ENCODE measurements around the gene SFXN3.
A peak's percentile ranks its signal among the peaks of the same experiment; 100 is the strongest.

Gene SFXN3

GRCh38 chr10:101003639-101004206 is 27.3 kb upstream of the SFXN3 start:
- Histone ChIP-seq H2AFZ (ENCODE audit: low read depth, low read length) (no peak overlapping the region), H3K27ac (ENCODE audit: low read length, poor library complexity, severe bottlenecking) (no peak overlapping the region), H3K9ac (ENCODE audit: low read length) (peak overlapping the region; percentile 18), H4K91ac (ENCODE audit: low read length) (no peak overlapping the region), H3K79me1 (replicated peaks; ENCODE audit: low read length, poor library complexity, severe bottlenecking) (peaks cover 27% of the 10 kb centered on the region), H3K23ac (ENCODE audit: low read length in 2 of 2) (no peak overlapping the region), H2BK15ac (ENCODE audit: low read depth, poor library complexity, severe bottlenecking) (no peak overlapping the region), H2BK120ac (ENCODE audit: low read depth, low read length) (no peak overlapping the region), H3K4ac (ENCODE audit: low read depth in 1 of 2, low read length in 2 of 2) (no peak overlapping the region), H3K4me3 (ENCODE audit: insufficient read depth in 1 of 2, low read depth in 1 of 2, low read length in 2 of 2) (no peak overlapping the region), H2BK12ac (ENCODE audit: low read length in 2 of 2) (no peak overlapping the region), H3K4me1 (ENCODE audit: control insufficient read depth, insufficient read depth, low read depth, low read length) (peaks cover 31% of the 10 kb centered on the region), H3K36me3 (ENCODE audit: control insufficient read depth in 1 of 2, insufficient read depth in 2 of 2, low read depth in 1 of 2, low read length in 2 of 2) (peaks cover 58 to 59% of the 10 kb centered on the region in 2 experiments), H4K8ac (ENCODE audit: low read length) (no peak overlapping the region), H3K27me3 (ENCODE audit: control insufficient read depth in 1 of 2, insufficient read depth in 1 of 2, low read length in 2 of 2) (no peaks in the 10 kb centered on the region), H2BK5ac (ENCODE audit: low read depth, low read length, poor library complexity, severe bottlenecking) (no peak overlapping the region), H3K14ac (ENCODE audit: low read length in 2 of 2) (no peak overlapping the region), H3K9me3 (ENCODE audit: control insufficient read depth, low read length) (no peaks in the 10 kb centered on the region), H3K4me2 (ENCODE audit: low read length, poor library complexity, severe bottlenecking) (no peak overlapping the region), H3K18ac (ENCODE audit: low read depth in 1 of 2, low read length in 2 of 2) (no peak overlapping the region), H2AK5ac (ENCODE audit: low read length, severe bottlenecking) (no peak overlapping the region)
- no peak for DNase-seq
- 98% methylated on average over 18 of the region's 18 CpGs for WGBS

GRCh38 chr10:101005361-101005760 is 25.7 kb upstream of the SFXN3 start:
- H3K36me3 ChIP-seq (ENCODE audit: control insufficient read depth in 1 of 2, insufficient read depth in 2 of 2, low read depth in 1 of 2, low read length in 2 of 2) = peaks cover 58 to 59% of the 10 kb centered on the region in 2 experiments
- H2BK120ac ChIP-seq (ENCODE audit: low read depth, low read length) = no peak overlapping the region
- peaks cover 27% of the 10 kb centered on the region for H3K79me1 ChIP-seq (replicated peaks; ENCODE audit: low read length, poor library complexity, severe bottlenecking)
- no peak overlapping the region for H4K91ac ChIP-seq (ENCODE audit: low read length)
- H2BK12ac ChIP-seq (ENCODE audit: low read length in 2 of 2) = no peak overlapping the region
- no peak overlapping the region for H3K4me2 ChIP-seq (ENCODE audit: low read length, poor library complexity, severe bottlenecking)
- H4K8ac ChIP-seq (ENCODE audit: low read length) = no peak overlapping the region
- H2BK5ac ChIP-seq (ENCODE audit: low read depth, low read length, poor library complexity, severe bottlenecking) = no peak overlapping the region
- no peak overlapping the region for H3K4me3 ChIP-seq (ENCODE audit: insufficient read depth in 1 of 2, low read depth in 1 of 2, low read length in 2 of 2)
- H3K23ac ChIP-seq (ENCODE audit: low read length in 2 of 2) = no peak overlapping the region
- H3K9ac ChIP-seq (ENCODE audit: low read length) = no peak overlapping the region
- H3K4me1 ChIP-seq (ENCODE audit: control insufficient read depth, insufficient read depth, low read depth, low read length) = peaks cover 30% of the 10 kb centered on the region
- DNase-seq = no peak
- H2BK15ac ChIP-seq (ENCODE audit: low read depth, poor library complexity, severe bottlenecking) = no peak overlapping the region
- H3K9me3 ChIP-seq (ENCODE audit: control insufficient read depth, low read length) = no peaks in the 10 kb centered on the region
- no peaks in the 10 kb centered on the region for H3K27me3 ChIP-seq (ENCODE audit: control insufficient read depth in 1 of 2, insufficient read depth in 1 of 2, low read length in 2 of 2)
- no peak overlapping the region for H3K27ac ChIP-seq (ENCODE audit: low read length, poor library complexity, severe bottlenecking)
- no peak overlapping the region for H2AFZ ChIP-seq (ENCODE audit: low read depth, low read length)
- 98% methylated on average over 23 of the region's 23 CpGs for WGBS
- H2AK5ac ChIP-seq (ENCODE audit: low read length, severe bottlenecking) = no peak overlapping the region
- no peak overlapping the region for H3K14ac ChIP-seq (ENCODE audit: low read length in 2 of 2)
- H3K4ac ChIP-seq (ENCODE audit: low read depth in 1 of 2, low read length in 2 of 2) = no peak overlapping the region
- H3K18ac ChIP-seq (ENCODE audit: low read depth in 1 of 2, low read length in 2 of 2) = no peak overlapping the region

GRCh38 chr10:101005869-101006567 is 25.0 kb upstream of the SFXN3 start:
- H3K9me3 ChIP-seq (ENCODE audit: control insufficient read depth, low read length) = no peaks in the 10 kb centered on the region
- peaks cover 28% of the 10 kb centered on the region for H3K4me1 ChIP-seq (ENCODE audit: control insufficient read depth, insufficient read depth, low read depth, low read length)
- H3K14ac ChIP-seq (ENCODE audit: low read length in 2 of 2) = no peak overlapping the region
- WGBS = 97% methylated on average over 2 of the region's 4 CpGs
- no peak overlapping the region for H2AFZ ChIP-seq (ENCODE audit: low read depth, low read length)
- H4K8ac ChIP-seq (ENCODE audit: low read length) = no peak overlapping the region
- H3K18ac ChIP-seq (ENCODE audit: low read depth in 1 of 2, low read length in 2 of 2) = no peak overlapping the region
- H3K4me2 ChIP-seq (ENCODE audit: low read length, poor library complexity, severe bottlenecking) = no peak overlapping the region
- no peak overlapping the region for H2AK5ac ChIP-seq (ENCODE audit: low read length, severe bottlenecking)
- H2BK15ac ChIP-seq (ENCODE audit: low read depth, poor library complexity, severe bottlenecking) = no peak overlapping the region
- no peak overlapping the region for H3K27ac ChIP-seq (ENCODE audit: low read length, poor library complexity, severe bottlenecking)
- peaks cover 27% of the 10 kb centered on the region for H3K79me1 ChIP-seq (replicated peaks; ENCODE audit: low read length, poor library complexity, severe bottlenecking)
- H2BK12ac ChIP-seq (ENCODE audit: low read length in 2 of 2) = no peak overlapping the region
- H3K36me3 ChIP-seq (ENCODE audit: control insufficient read depth in 1 of 2, insufficient read depth in 2 of 2, low read depth in 1 of 2, low read length in 2 of 2) = peaks cover 58 to 59% of the 10 kb centered on the region in 2 experiments
- H2BK5ac ChIP-seq (ENCODE audit: low read depth, low read length, poor library complexity, severe bottlenecking) = no peak overlapping the region
- DNase-seq = no peak
- H3K23ac ChIP-seq (ENCODE audit: low read length in 2 of 2) = no peak overlapping the region
- H3K4me3 ChIP-seq (ENCODE audit: insufficient read depth in 1 of 2, low read depth in 1 of 2, low read length in 2 of 2) = no peak overlapping the region
- no peak overlapping the region for H2BK120ac ChIP-seq (ENCODE audit: low read depth, low read length)
- H4K91ac ChIP-seq (ENCODE audit: low read length) = no peak overlapping the region
- no peaks in the 10 kb centered on the region for H3K27me3 ChIP-seq (ENCODE audit: control insufficient read depth in 1 of 2, insufficient read depth in 1 of 2, low read length in 2 of 2)
- no peak overlapping the region for H3K4ac ChIP-seq (ENCODE audit: low read depth in 1 of 2, low read length in 2 of 2)
- no peak overlapping the region for H3K9ac ChIP-seq (ENCODE audit: low read length)

- H3K4me2 ChIP-seq (ENCODE audit: low read length, poor library complexity, severe bottlenecking) = no peak overlapping the region
- peak overlapping the region; percentile 51 for H4K8ac ChIP-seq (ENCODE audit: low read length)
- H2BK120ac ChIP-seq (ENCODE audit: low read depth, low read length) = no peak overlapping the region
- peaks cover 27% of the 10 kb centered on the region for H3K79me1 ChIP-seq (replicated peaks; ENCODE audit: low read length, poor library complexity, severe bottlenecking)
- H2BK5ac ChIP-seq (ENCODE audit: low read depth, low read length, poor library complexity, severe bottlenecking) = no peak overlapping the region
- no peaks in the 10 kb centered on the region for H3K9me3 ChIP-seq (ENCODE audit: control insufficient read depth, low read length)
- no peak overlapping the region for H3K23ac ChIP-seq (ENCODE audit: low read length in 2 of 2)
- H2BK12ac ChIP-seq (ENCODE audit: low read length in 2 of 2) = no peak overlapping the region
- no peak overlapping the region for H3K14ac ChIP-seq (ENCODE audit: low read length in 2 of 2)
- H3K4me1 ChIP-seq (ENCODE audit: control insufficient read depth, insufficient read depth, low read depth, low read length) = peaks cover 24% of the 10 kb centered on the region
- H2AFZ ChIP-seq (ENCODE audit: low read depth, low read length) = no peak overlapping the region
- H3K4ac ChIP-seq (ENCODE audit: low read depth in 1 of 2, low read length in 2 of 2) = no peak overlapping the region
- no peak overlapping the region for H4K91ac ChIP-seq (ENCODE audit: low read length)
- no peak overlapping the region for H2BK15ac ChIP-seq (ENCODE audit: low read depth, poor library complexity, severe bottlenecking)
- no peaks in the 10 kb centered on the region for H3K27me3 ChIP-seq (ENCODE audit: control insufficient read depth in 1 of 2, insufficient read depth in 1 of 2, low read length in 2 of 2)
- no peak for DNase-seq
- H3K9ac ChIP-seq (ENCODE audit: low read length) = no peak overlapping the region
- no peak overlapping the region for H3K27ac ChIP-seq (ENCODE audit: low read length, poor library complexity, severe bottlenecking)
- H2AK5ac ChIP-seq (ENCODE audit: low read length, severe bottlenecking) = no peak overlapping the region
- 93% methylated on average over 33 of the region's 33 CpGs for WGBS
- H3K36me3 ChIP-seq (ENCODE audit: control insufficient read depth in 1 of 2, insufficient read depth in 2 of 2, low read depth in 1 of 2, low read length in 2 of 2) = peaks cover 58 to 59% of the 10 kb centered on the region in 2 experiments
- no peak overlapping the region for H3K4me3 ChIP-seq (ENCODE audit: insufficient read depth in 1 of 2, low read depth in 1 of 2, low read length in 2 of 2)
- no peak overlapping the region for H3K18ac ChIP-seq (ENCODE audit: low read depth in 1 of 2, low read length in 2 of 2)
These were observed 24.4 kb upstream of the SFXN3 start for GRCh38 chr10:101006593-101007098.

All from mesenchymal stem cell (in vitro differentiated cells and primary cell).